NCI-H526 (cell line): Measurements from ENCODE around the gene FAM229A.
"Not testable (repeated sequence)": the region's sequence is repeated elsewhere in the genome, so short reads cannot be mapped to it uniquely, and the experiment has no call there.

ENCODE experiments used
- DNase-seq, 2 experiments: peaks; one replicate each; lab custom pipeline; 2025; lab: John Stamatoyannopoulos, UW

The FAM229A gene

GRCh38 chr1:32377541-32378220 is 15.4 kb upstream of the FAM229A start:
- DNase-seq = no peak

GRCh38 chr1:32376199-32376598 is 13.9 kb upstream of the FAM229A start:
- no peak for DNase-seq

- DNase-seq = no peak
Measured at GRCh38 chr1:32373996-32374592, 11.8 kb upstream of the FAM229A start.

- no peak for DNase-seq
Measured at GRCh38 chr1:32372149-32372756, 10.0 kb upstream of the FAM229A start.

GRCh38 chr1:32367912-32368635 is 5.8 kb upstream of the FAM229A start:
- no peak for DNase-seq

- DNase-seq = no peak
Measured at GRCh38 chr1:32365445-32365844, 3.2 kb upstream of the FAM229A start.

GRCh38 chr1:32364836-32365235 is 2.6 kb upstream of the FAM229A start:
- DNase-seq = no peak

GRCh38 chr1:32363713-32364112 is 1.4 kb upstream of the FAM229A start:
- no peak for DNase-seq

GRCh38 chr1:32361674-32362473 is 411 bp downstream of the FAM229A start:
- DNase-seq = peak in 1 of 2 experiments; percentile 62

GRCh38 chr1:32361308-32361673 is 994 bp downstream of the FAM229A start:
- DNase-seq = no peak

- DNase-seq = no peak
Measured at GRCh38 chr1:32358435-32358834, 3.9 kb downstream of the FAM229A start.

GRCh38 chr1:32357614-32358013 is 4.7 kb downstream of the FAM229A start:
- no peak for DNase-seq

GRCh38 chr1:32356478-32356877 is 5.8 kb downstream of the FAM229A start:
- DNase-seq = no peak

- DNase-seq = not testable (repeated sequence)
Measured at GRCh38 chr1:32355778-32356177, 6.5 kb downstream of the FAM229A start.

GRCh38 chr1:32353886-32354570 is 8.3 kb downstream of the FAM229A start:
- no peak for DNase-seq

GRCh38 chr1:32353431-32353830 is 8.9 kb downstream of the FAM229A start:
- no peak for DNase-seq

GRCh38 chr1:32352831-32353383 is 9.4 kb downstream of the FAM229A start:
- DNase-seq = no peak

GRCh38 chr1:32352239-32352745 is 10.0 kb downstream of the FAM229A start:
- no peak for DNase-seq

GRCh38 chr1:32351399-32352238 is 10.7 kb downstream of the FAM229A start:
- DNase-seq = peak; percentile 69 to 98
